GM21515 (cell line): ENCODE results near the gene CXCL12.

Source experiments
- ATAC-seq: cut with Tn5 transposase; IDR thresholded peaks from one replicate; pipeline ENCODE4 v1.9.1; 2021; ENCODE audit not compliant: unreplicated experiment

The CXCL12 gene

DNA sequence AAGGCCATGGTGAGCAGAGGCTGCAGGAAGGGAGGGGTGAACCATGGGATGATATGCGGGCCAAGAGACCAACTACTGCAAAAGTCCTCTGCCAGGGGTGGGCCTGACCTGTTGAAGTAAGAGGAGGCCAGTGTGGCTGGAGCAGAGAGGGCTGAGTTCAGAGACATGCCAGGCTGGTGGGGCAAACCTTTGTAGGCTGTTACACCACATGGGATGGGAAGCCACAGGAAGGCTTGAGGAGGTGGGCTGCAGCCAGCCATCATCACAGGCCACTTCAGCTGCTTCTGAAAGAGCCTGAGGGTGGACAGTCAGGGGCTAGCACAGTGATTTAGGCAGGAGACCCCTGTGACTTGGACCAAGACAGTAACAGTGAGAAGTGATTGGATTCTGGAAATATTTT, 20.3 kb downstream of the CXCL12 start:
- no peak for ATAC-seq

DNA sequence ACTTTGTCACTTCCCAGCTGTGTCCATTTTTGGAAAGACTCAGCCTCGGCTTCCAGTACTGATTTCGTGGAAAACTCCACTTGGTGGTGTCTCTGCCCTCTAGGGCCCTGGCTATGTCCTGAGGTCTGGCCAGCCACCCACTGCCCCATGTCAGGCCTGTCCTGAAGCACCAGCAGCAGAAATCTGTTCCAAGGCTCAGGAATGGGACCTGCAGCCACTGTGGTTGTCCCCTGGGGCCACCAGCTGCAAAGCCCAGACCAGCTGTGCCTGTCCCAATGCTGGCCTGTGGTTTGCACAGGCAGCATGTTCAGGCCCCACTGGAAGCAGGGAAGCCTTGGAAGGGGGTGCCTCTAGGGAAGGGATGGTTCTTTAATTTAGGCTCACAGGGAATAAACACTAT, 21.2 kb downstream of the CXCL12 start:
- ATAC-seq = no peak

DNA sequence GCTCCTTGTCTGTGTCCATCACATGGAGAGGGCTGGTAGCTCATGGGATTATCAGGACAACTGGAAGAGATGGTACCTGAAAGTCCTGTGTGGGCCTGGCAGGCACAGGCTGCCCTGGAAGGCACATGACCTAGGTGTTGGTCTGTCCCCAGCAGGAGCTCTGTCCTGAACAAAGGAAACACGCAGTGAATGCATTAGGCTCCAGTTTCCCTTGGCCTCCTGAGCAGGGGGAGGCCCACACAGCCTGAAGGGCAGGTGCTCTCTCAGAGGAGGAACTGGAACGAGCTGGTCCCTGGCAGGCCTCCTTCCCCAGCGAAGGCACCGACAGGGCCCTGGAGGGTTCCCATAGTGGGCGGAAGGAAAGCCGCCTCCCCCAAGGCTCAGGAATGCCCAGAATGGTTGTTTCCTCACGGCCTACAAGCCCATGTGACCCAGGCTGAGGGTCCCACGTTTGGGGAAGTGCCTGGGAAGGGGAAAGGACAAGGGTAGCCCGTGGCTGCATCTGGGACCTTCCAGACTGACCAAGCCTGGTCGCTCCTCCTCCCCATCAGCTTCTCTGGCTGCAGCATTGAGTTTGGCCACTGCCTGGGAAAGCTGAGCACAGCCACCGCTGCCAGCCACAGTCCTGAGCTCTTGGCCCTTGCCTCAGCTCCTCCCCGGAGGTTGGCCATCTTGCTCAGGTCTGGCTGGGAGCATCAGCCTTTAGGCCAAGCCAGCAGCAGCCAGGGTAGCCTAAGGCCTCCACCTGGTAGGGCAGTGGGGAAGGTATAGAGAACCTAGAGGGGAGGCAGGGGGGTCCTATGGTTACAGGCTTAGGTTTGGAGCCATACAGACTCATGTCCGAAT, 21.8 kb downstream of the CXCL12 start:
- ATAC-seq = no peak

DNA sequence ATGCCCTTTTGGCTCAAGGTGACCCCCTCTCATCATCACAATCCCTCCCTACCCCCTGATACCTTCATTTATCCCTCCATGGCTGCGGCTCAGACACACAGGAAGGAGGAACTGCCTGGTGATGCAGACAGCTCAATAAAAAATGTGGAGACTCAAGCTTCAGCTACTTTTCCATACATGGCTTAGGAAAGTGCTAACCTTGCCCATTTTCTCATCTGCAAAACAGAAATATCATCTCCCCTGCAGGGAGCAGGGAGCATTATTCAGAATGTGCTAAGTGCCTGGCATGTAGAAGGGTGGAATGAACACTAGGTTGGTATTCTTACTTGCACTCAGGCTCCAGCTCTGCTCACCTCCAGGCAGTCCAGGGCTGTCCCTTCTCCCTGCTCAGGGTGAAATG, 23.8 kb downstream of the CXCL12 start:
- no peak for ATAC-seq

DNA sequence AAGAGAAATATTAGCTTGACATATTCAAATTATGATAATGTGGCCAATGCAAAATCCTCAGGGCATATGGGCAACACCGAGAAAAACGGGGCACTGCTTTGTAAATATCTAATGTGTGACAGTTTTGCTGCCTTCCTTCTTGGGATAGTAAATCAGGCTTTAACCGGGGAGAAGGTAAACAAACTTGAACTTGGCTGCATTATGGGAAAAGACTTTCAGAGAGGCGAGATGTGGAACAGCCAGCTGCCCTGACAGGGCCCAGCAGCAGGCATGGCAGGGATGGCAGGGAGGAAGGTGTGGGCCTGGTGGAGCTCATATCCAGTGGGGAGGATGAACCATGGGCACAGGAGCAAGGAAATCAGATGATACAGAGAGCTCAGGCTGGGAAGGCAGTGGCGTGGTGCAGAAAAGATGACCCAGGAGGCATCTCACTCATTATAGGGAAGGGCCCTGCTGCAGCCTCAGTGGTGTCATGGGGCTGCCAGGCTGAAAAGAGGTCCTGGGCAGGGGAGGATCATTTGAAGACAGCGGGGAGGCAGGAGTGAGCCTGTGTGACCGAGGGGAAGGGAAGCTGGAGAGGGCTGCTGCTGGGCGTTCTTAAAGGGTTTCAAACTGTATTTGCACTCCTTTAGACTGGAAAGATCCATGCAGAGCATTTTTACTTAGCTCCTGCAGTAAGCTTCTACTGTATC, 26.7 kb downstream of the CXCL12 start:
- ATAC-seq = no peak

DNA sequence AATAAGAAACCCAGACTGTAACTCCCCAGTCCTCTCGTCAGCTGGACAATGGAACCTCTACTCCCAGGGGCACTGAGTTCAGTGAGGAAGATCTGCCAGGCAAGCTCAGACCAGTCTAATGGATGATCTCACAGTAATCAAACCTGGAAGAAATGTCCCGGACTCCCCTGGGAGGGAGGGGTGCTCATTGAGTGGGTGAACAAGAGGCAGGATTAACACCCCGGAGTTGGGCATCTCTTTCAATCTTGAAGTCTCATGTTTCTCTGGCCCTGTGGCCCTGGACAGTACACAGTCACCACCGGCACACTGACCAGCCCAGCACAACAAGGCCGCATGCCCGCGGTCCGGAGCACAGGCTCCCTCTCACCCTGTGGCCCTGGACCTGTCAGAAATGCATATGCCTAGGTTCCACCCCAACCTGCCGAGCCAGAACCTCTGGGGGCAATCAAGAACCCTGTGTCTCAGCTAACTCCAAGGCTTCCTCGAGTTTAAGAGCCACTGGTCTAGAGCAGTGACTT, 27.8 kb downstream of the CXCL12 start:
- no peak for ATAC-seq

DNA sequence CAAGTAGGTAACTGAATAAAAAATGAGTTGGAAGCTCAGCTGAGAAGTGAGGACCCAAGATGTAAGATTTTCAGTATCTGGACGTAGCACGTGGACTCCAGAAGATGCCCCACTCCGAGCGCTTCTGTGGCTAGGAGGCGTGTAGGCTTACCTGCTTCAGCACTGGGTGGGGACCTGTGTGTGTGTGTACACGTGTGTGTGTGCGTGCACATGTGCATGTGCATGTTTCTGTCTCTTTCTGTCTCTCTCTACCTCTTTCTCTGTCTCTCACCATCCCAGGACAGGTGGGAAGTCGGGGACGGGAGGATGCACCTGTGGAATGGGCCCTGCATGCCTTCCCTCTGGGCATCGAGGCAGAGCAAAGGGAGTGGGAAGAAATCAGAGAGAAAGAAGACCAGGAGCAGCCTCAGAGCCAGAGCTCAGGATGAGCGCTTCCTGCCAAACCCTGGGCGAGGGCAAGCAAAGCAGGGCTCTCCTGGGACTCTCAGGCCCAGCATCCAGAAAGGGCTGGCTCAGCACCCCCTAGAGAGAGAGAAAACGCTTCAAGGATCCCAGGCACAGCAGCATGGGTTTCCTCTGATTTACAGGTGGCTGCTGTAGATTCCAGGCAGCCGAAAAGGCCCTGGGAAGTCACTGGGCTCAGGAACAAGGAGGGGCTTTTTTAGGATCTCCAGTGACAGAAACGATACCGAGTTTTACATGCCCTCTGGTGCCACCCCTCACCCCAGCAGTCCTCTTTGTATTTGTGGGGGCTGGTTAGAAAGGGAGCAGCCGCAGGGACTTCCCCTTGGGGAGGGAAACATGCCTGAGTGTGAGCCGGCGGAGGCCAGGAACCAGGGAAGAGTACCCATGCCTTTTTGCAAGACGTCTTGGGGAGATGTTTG, 28.5 kb downstream of the CXCL12 start:
- ATAC-seq = no peak

DNA sequence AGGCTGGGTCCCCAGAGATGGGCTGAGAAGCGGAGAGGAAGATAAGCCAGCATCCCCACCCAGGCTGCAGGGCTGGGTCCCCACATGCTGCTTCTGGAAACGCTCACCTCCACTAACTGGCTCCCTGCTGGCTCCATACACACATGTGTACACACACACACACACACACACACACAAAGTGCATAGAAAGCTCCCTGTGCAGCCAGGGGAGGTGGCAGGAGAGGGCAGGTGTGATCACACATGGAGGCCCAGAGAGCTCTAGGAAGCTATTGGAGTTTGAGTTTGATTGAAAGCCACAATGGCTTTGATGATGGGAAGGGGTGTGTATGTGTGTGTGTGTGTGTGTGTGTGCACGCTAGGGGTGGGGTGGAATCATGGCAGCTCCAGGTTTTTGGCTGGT, 29.3 kb downstream of the CXCL12 start:
- no peak for ATAC-seq

DNA sequence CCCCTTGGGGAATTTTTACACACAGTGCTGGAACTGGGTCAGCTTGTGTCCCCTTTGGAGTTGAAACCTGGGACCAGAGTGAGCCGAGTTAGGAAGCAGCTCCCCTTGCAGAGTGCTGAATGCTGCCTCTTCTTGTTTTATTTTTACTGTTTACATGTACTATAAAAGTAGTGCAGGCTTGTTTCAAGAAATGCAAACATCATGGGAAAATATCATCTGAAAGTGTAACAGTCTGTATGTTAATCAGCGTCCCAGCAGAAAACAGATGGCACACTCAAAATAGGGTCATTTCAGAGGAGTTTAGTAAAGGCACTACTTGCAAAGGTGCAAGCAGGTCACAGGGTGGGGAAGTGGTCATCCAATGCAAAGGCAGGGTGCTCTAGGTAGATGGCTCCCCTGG, 30.1 kb downstream of the CXCL12 start:
- ATAC-seq = no peak

DNA sequence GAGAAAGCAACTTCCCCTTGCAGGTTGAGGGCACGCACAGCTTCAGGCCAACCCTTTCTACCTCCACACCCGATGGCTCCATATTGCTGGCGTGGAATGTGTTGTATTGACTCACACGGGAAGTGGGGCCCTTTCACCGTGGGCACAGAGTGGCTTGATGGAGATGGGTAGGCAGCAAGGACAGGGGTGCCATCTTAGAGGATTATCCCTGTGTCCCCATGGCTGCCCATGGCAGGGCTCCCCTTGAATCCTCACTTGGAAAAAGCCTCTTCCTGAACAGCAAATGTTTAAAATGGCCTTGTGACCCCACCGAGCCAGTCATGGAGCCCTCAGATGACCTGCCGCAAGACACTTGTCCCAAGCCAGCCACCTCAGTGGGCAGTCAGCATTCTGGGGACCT, 31.2 kb downstream of the CXCL12 start:
- ATAC-seq = no peak

DNA sequence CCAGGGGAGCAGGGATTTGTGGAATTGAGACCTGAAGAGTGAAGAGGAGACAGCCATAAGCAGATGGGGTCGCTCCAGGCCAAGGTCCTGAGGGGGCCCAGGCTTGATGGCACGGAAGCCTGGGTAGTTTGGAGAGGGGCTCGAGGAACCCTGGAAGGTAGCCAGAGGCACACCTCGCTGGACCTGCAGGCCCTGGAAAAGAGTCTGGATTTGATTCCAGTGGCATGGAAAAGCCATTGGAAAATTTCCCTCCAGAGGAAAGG, 31.8 kb downstream of the CXCL12 start:
- ATAC-seq = no peak

DNA sequence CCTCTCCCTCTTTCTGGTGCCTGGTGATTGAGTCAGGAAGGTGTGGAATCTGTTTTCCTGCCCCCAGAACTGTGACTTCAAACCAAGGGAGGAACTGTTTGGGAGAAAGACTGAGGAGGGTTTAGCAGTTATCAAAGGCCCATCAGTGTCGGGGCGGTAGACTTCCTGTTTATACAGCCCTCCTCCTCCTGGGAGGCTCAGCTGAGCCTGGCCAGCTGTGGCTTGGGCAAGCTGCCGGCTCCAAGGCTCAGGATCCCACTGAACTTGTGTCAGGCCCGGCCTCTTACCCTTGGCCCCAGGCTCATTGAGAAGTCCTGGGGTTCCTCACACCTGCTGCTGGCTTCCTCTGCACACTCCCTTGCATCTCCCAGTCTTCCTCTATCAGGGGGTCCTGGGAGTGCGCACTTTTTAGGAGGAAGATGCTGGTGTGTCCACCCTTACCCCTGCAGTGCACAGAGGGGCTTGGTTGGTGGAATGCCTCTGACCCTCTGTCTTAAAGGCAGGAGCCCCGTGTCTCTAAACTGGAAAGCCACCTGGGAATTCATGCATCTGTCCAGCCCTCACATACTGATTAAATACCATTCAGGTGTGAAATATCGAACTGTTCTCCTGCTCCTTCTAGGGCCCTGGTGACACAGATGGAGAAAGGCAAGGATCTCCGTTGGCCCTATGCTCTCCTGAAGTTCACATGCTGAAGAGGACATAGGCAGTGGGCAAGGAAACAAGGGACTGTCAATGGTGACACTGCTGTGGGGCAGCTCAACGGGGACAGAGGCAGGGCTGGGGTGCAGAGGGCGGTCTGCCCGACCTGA, 32.4 kb downstream of the CXCL12 start:
- ATAC-seq = no peak

DNA sequence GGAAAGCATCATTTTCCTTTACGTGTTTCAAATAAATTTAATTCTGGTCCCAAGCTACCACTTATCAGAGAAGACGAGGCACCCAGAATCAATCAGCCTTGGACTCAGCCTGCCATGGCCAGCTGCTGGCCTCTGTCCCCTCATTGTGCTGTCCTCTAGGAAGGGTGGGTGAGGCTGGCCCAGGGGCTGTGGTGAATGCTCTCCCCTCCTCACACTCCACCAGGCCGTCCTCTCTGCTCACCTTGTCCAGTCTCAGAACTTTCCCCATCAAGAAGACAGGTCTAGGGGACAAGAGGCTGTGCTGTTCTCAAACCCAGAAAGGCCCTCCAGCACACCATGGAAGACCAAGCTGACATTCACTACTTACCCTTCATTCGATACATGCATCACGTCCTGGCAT, 36.4 kb downstream of the CXCL12 start:
- ATAC-seq = no peak

DNA sequence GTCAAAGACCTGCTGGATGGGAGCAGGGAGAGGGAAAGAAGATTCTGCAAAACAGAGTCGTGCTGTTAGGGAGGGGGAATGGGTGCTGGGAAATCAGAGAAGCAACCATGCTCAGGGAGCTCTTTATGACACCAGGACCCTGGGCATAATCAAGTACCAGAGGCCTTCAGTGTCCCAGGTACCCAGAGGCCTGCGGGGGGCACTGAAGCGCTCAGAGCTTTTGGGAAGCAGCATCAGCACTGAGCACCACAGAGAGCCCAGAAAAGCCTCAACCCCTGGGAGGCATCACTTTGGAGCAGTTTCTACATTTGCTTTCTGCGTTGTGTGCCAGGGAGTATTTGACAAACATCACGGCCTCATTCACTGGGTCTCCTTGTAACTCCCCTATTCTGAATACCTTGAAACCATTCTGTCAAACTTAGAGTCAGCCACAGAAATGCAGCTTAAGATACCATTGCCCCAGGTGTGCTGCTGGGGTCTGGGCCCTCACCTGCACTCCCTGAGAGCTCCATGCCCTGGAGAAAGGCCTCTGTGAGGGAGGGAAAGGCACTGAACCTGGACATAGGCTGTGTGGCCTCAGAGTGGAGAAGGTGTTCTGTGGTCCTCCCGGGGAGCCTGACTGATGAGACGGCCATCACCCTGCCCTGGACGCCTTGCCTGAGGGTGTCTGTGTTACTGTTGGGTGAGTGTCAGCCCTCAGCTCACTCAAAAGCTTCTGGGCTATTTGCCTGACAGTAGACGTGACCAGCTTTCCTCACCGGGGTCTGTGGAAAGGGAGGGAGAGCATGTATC, 37.1 kb downstream of the CXCL12 start:
- ATAC-seq = no peak

DNA sequence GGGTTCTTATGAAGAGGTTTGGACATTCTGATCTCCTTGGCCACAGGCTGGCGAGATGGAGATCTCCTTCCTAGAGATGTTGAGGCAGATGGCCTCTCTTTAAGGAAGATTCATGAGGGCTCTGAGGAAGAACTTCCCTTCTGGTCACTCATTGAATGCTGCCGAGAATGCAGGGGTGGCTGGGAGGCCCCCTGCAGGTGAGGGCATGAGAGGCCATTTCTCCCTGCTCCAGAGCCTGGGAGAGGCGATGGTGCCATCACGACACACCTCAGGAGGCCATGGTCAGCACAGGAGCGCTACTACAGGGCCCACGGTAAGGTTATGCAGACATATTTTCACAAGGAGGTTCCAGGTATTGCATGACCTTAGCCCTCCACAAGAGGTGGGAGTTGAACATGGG, 40.2 kb downstream of the CXCL12 start:
- no peak for ATAC-seq

DNA sequence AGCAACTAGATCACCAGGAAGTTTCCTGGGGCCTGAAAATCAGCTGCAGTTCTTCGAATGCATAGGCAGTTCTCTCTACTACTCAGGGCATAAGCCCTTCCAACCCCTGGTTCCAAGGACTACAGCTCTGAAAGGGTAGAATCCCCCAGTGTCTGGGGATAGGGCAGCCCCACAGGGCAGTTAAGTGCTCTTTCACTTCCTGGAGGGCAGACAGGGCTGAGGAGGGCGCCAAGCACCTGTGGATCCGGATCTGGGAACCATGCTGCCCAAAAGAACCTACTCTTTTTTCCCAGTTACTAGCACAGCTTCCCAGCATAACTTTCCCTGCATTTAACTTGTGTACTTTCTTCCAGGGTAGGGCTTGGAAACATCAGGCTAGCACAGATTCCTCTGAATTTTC, 41.1 kb downstream of the CXCL12 start:
- no peak for ATAC-seq

DNA sequence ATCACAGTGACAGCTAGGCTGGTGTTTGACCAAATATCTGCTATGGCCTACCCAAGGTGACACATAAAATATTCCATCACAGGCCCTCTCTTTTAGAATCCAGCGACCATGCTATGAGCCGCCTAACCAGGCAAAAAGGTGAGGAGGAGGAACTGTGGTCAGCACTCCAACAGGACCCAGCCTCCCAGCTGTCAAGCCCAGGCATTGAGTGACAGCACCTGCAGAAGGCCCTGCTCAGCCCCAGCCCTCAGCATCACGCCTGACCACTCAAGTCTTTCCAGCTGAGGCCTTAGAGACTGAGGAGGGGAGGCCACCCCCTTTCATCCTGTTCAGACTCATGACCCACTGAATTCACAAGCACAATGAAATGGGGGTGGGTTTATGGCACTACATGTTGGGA, 43.0 kb downstream of the CXCL12 start:
- ATAC-seq = no peak

DNA sequence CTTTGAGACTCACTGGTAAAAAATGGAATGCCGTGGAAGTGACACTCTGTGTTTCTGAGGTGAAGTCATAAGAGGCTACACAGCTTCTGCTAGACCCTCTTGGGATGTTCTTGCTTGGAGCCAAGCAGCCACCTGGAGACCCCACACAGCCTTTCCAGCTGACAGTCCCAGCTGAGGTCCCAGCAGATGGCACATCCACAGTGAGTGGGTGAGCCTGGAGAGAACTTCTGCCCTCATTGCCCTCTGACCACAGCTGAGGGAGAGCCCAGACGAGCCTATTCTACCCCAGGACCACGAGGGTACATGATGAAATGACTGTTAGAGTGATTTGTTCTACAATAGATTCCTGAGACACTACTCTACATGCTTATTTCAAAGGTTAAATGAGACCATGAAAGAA, 44.3 kb downstream of the CXCL12 start:
- ATAC-seq = no peak

DNA sequence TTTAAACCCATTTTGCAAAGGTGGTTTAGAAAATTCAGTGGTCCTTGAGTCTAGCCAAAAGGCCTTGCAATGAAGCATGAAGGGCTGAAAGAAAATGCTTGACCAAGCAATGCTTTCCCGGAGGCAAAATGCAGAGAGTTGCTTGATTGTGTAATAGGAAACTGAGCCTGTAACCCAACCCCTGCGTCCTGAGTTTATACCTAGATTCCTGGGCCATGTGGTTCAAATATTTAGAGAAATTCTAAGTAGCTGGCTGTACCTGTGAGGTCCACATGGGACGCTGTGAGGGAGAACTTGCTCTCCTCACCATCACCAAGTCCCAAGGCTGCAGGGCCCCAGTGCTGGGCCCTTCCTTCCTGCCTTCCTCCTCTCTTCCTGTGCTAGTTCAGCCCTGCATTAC, 45.7 kb downstream of the CXCL12 start:
- ATAC-seq = no peak

DNA sequence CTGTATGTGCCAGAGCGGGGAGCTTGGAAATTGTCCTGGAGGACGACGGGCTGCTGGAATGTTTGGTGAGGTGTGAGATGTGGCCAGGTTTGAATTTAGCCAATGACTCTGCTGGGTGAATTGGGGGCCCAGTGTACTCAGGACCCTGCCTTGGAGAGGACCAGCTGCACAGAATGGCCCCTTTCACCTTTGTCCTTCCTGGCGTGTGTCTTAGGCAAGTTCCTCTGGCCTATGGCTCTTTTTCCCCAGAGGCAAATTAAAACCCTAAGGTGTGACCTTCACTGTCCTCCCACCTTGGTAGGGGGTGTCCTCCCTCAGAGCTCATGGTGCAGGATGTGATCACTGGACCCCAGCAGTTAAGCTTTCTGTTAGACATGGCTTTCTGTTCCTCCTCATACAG, 47.8 kb downstream of the CXCL12 start:
- ATAC-seq = no peak
